Motor neuron (in vitro differentiated cells): ENCODE results near the gene CLCN5. TPM values are rescaled to one million over a fixed set of nuclear protein-coding genes. Genes with fewer than 3 reads are reported as not detected.

ENCODE experiments used
- ATAC-seq, 8 experiments: fragments of 200-7000 bp; cut with Tn5 transposase; replicated peaks in 6 of 8; 2 replicates each; pipeline ENCODE4 v1.8.0; 2021; ENCODE audit warnings: mild to moderate bottlenecking in 8 of 8, moderate library complexity in 8 of 8
- H3K27ac ChIP-seq, 2 donors: fragments of 250-450 bp; sonication (Bioruptor Pico); 2 replicates each; pipeline ENCODE4 v1.9.0; 2021; ENCODE audit warnings: antibody characterized with exemption in 2 of 2, mild to moderate bottlenecking in 2 of 2, moderate library complexity in 1 of 2
- H3K4me1 ChIP-seq, 2 donors: fragments of 250-450 bp; sonication (Bioruptor Pico); replicated peaks in 1 of 2; 2 replicates each; pipeline ENCODE4 v1.6.1; 2021; ENCODE audit warnings: antibody characterized with exemption in 2 of 2, mild to moderate bottlenecking in 2 of 2, moderate library complexity in 1 of 2
- H3K4me3 ChIP-seq, 5 donors: fragments of 250-450 bp; sonication (Bioruptor Pico); 2 replicates each; pipeline ENCODE4 v1.9.0; 2021; ENCODE audit warnings: antibody characterized with exemption in 5 of 5, mild to moderate bottlenecking in 5 of 5, moderate library complexity in 4 of 5
- WGBS, 10 experiments: fragments of 450-650 bp; shearing (Covaris generic); methylation state at CpG; one replicate each; pipeline ENCODE4 v1.0.0; 2022; 5-methylcytosine and 5-hydroxymethylcytosine counted together
- in situ Hi-C, 9 experiments: fragments of 400-800 bp; cut with MboI; loops; one replicate each; pipeline ENCODE4 v1.15.0; 2021; ENCODE audit warnings: low sequenced_read_pairs in 9 of 9, low pct_unique_long_range_greater_than_20kb in 2 of 9; ENCODE audit not compliant: unreplicated experiment in 9 of 9
- total RNA-seq, 8 experiments: library from RNA; unstranded; fragments of 300-600 nt; gene quantifications; 2 replicates each; pipeline versions ENCODE4 v1.2.3 to v1.2.4, GENCODE V29; 2022

Gene CLCN5
- total RNA-seq, 8 experiments from 2014 or later, result 7.0 to 35.0 (median 13.9) TPM

GRCh38 chrX:49910344-49910743, 12.1 kb upstream of the CLCN5 start:
- no peak overlapping the region for H3K4me3 ChIP-seq
- WGBS, 10 experiments, result 0 to 20% (median 8%) methylated on average over 1 to 2 of the region's 3 CpGs; no CpG with 5 or more reads in 6 of the 10 experiments
- no peak overlapping the region for H3K27ac ChIP-seq
- ATAC-seq, result peak in 1 of 8 experiments; percentile 71
- no peaks in the 10 kb centered on the region for H3K4me1 ChIP-seq
- in situ Hi-C loops, result loop anchor here in 2 of 9 experiments (10.0 to 25.0 kb wide), 2 partner anchors 174 to 177 kb away; no protein-coding TSS in a partner anchor

GRCh38 chrX:49912086-49912485, 10.3 kb upstream of the CLCN5 start:
- Histone ChIP-seq H3K27ac (no peak overlapping the region), H3K4me3 (no peak overlapping the region), H3K4me1 (no peaks in the 10 kb centered on the region)
- ATAC-seq, result no peak
- WGBS, 10 experiments, result 43 to 58% methylated on average over 2 of the region's 3 CpGs; no CpG with 5 or more reads in 8 of the 10 experiments
- in situ Hi-C loops, result loop anchor here in 2 of 9 experiments (10.0 to 25.0 kb wide), 2 partner anchors 173 to 175 kb away; no protein-coding TSS in a partner anchor

- WGBS, 10 experiments, result 17 to 100% (median 80%) methylated on average over 1 to 3 of the region's 3 CpGs; no CpG with 5 or more reads in 3 of the 10 experiments
- Histone ChIP-seq H3K4me1 (no peaks in the 10 kb centered on the region), H3K4me3 (no peak overlapping the region), H3K27ac (no peak overlapping the region)
- no peak for ATAC-seq
- in situ Hi-C loops, result loop anchor here in 2 of 9 experiments (10.0 to 25.0 kb wide), 2 partner anchors 172 to 174 kb away; no protein-coding TSS in a partner anchor
Measured at GRCh38 chrX:49912861-49913260, 9.5 kb upstream of the CLCN5 start.

- WGBS, 10 experiments, result 0 to 60% (median 13%) methylated on average over 1 to 8 of the region's 8 CpGs; no CpG with 5 or more reads in 2 of the 10 experiments
- H3K27ac ChIP-seq, result no peak overlapping the region
- peak in 7 of 8 experiments; percentile 38 to 87 (median 61) for ATAC-seq
- no peaks in the 10 kb centered on the region for H3K4me1 ChIP-seq
- H3K4me3 ChIP-seq, result no peak overlapping the region
- in situ Hi-C loops, result loop anchor here in 2 of 9 experiments (10.0 to 25.0 kb wide), 2 partner anchors 169 to 172 kb away; no protein-coding TSS in a partner anchor
Measured at GRCh38 chrX:49915361-49916222, 6.8 kb upstream of the CLCN5 start.

- peaks cover 2 to 7% of the 10 kb centered on the region in 2 donors for H3K4me1 ChIP-seq
- 27 to 100% (median 53%) methylated on average over 1 to 3 of the region's 8 CpGs; no CpG with 5 or more reads in 7 of the 10 experiments for WGBS, 10 experiments
- ATAC-seq, result no peak
- no peak overlapping the region for H3K4me3 ChIP-seq
- in situ Hi-C loops, result loop anchor here in 2 of 9 experiments (10.0 to 25.0 kb wide), 2 partner anchors 165 to 168 kb away; no protein-coding TSS in a partner anchor
- no peak overlapping the region for H3K27ac ChIP-seq
Measured at GRCh38 chrX:49919617-49920016, 2.8 kb upstream of the CLCN5 start.

GRCh38 chrX:49921109-49921508, 1.3 kb upstream of the CLCN5 start:
- Histone ChIP-seq H3K4me3 (no peak overlapping the region), H3K27ac (no peak overlapping the region), H3K4me1 (peaks cover 2 to 7% of the 10 kb centered on the region in 2 donors)
- 23 to 51% methylated on average over 2 of the region's 2 CpGs; no CpG with 5 or more reads in 8 of the 10 experiments for WGBS, 10 experiments
- in situ Hi-C loops, result loop anchor here in 1 of 9 experiments (25.0 kb wide), 1 partner anchor 166 kb away; no protein-coding TSS in a partner anchor
- ATAC-seq, result no peak

- Histone ChIP-seq H3K4me3 (no peak overlapping the region), H3K4me1 (peaks cover 2 to 7% of the 10 kb centered on the region in 2 donors), H3K27ac (no peak overlapping the region)
- in situ Hi-C loops, result no loop called here
- 0 to 80% (median 37%) methylated on average over 1 to 2 of the region's 2 CpGs; no CpG with 5 or more reads in 4 of the 10 experiments for WGBS, 10 experiments
- no peak for ATAC-seq
Measured at GRCh38 chrX:49925176-49925575, 2.8 kb downstream of the CLCN5 start.

- in situ Hi-C loops, result no loop called here
- H3K4me1 ChIP-seq, result no peaks in the 10 kb centered on the region
- WGBS, 10 experiments, result 0 to 91% (median 46%) methylated on average over 1 of the region's 1 CpG; no CpG with 5 or more reads in 3 of the 10 experiments
- peak in 2 of 8 experiments; percentile 41 to 82 for ATAC-seq
- H3K27ac ChIP-seq, result no peak overlapping the region
- H3K4me3 ChIP-seq, result no peak overlapping the region
Measured at GRCh38 chrX:49930039-49930438, 7.6 kb downstream of the CLCN5 start.

- ATAC-seq, result no peak
- Histone ChIP-seq H3K4me1 (no peaks in the 10 kb centered on the region), H3K4me3 (no peak overlapping the region), H3K27ac (no peak overlapping the region)
- in situ Hi-C loops, result no loop called here
- 40 to 100% (median 100%) methylated on average over 1 to 2 of the region's 2 CpGs; no CpG with 5 or more reads in 4 of the 10 experiments for WGBS, 10 experiments
Measured at GRCh38 chrX:49932791-49933190, 10.4 kb downstream of the CLCN5 start.

- Histone ChIP-seq H3K4me3 (no peak overlapping the region), H3K4me1 (no peaks in the 10 kb centered on the region), H3K27ac (no peak overlapping the region)
- in situ Hi-C loops, result no loop called here
- no peak for ATAC-seq
- 68 to 100% (median 90%) methylated on average over 2 to 3 of the region's 3 CpGs; no CpG with 5 or more reads in 4 of the 10 experiments for WGBS, 10 experiments
Measured at GRCh38 chrX:49934148-49934547, 11.8 kb downstream of the CLCN5 start.

GRCh38 chrX:49934729-49935128, 12.3 kb downstream of the CLCN5 start:
- no peak overlapping the region for H3K27ac ChIP-seq
- 13 to 100% (median 77%) methylated on average over 1 to 3 of the region's 3 CpGs; no CpG with 5 or more reads in 6 of the 10 experiments for WGBS, 10 experiments
- in situ Hi-C loops, result no loop called here
- no peak overlapping the region for H3K4me3 ChIP-seq
- no peaks in the 10 kb centered on the region for H3K4me1 ChIP-seq
- ATAC-seq, result no peak

- in situ Hi-C loops, result no loop called here
- H3K4me3 ChIP-seq, result no peak overlapping the region
- no peak overlapping the region for H3K27ac ChIP-seq
- H3K4me1 ChIP-seq, result no peaks in the 10 kb centered on the region
- 0 to 100% (median 73%) methylated on average over 1 to 2 of the region's 2 CpGs; no CpG with 5 or more reads in 2 of the 10 experiments for WGBS, 10 experiments
- no peak for ATAC-seq
Measured at GRCh38 chrX:49947781-49948180, 25.4 kb downstream of the CLCN5 start.

- in situ Hi-C loops, result no loop called here
- no peak overlapping the region for H3K4me3 ChIP-seq
- H3K4me1 ChIP-seq, result no peaks in the 10 kb centered on the region
- no peak for ATAC-seq
- 0 to 86% (median 71%) methylated on average over 1 of the region's 1 CpG; no CpG with 5 or more reads in 5 of the 10 experiments for WGBS, 10 experiments
- no peak overlapping the region for H3K27ac ChIP-seq
Measured at GRCh38 chrX:49949961-49950360, 27.6 kb downstream of the CLCN5 start.
